Effector memory CD8-positive, alpha-beta T cell (primary cell): ENCODE measurements around the gene FRG1.
A peak's percentile ranks its signal among the peaks of the same experiment; 100 is the strongest.
"Not testable (repeated sequence)": the region's sequence is repeated elsewhere in the genome, so short reads cannot be mapped to it uniquely, and the experiment has no call there.

ENCODE experiments used
- ATAC-seq: fragments of 150-1000 bp; cut with Tn5 transposase; replicated peaks from 2 replicates; pipeline ENCODE4 v1.10.0; 2021; ENCODE audit warnings: mild to moderate bottlenecking, moderate library complexity
- DNase-seq, 3 experiments: peaks; one replicate each; pipeline ENCODE4 v3.0.0; 2021
- H3K27ac Mint-ChIP-seq, 2 donors: one replicate each; pipeline ENCODE4 v1.8.0; 2022; ENCODE audit warnings: mild to moderate bottlenecking in 2 of 2, mixed read lengths in 2 of 2, moderate library complexity in 2 of 2
- H3K27me3 Mint-ChIP-seq, 2 donors: one replicate each; pipeline ENCODE4 v1.8.0; 2022; ENCODE audit warnings: mixed read lengths in 2 of 2
- H3K36me3 Mint-ChIP-seq: one replicate; pipeline ENCODE4 v1.8.0; 2022; ENCODE audit warnings: mild to moderate bottlenecking, moderate library complexity, mixed read lengths; ENCODE audit not compliant: insufficient read depth
- H3K4me1 Mint-ChIP-seq, 2 donors: one replicate each; pipeline ENCODE4 v1.8.0; 2022; ENCODE audit warnings: low read depth in 2 of 2, mixed read lengths in 2 of 2
- H3K4me3 Mint-ChIP-seq, 2 donors: one replicate each; pipeline ENCODE4 v1.8.0; 2022; ENCODE audit warnings: mild to moderate bottlenecking in 2 of 2, mixed read lengths in 2 of 2, moderate library complexity in 2 of 2
- H3K9me3 Mint-ChIP-seq, 2 donors: one replicate each; pipeline ENCODE4 v1.8.0; 2022; ENCODE audit warnings: mixed read lengths in 2 of 2
- total RNA-seq, 9 experiments: gene quantifications; one replicate each; lab custom pipeline; 2026; lab: John Stamatoyannopoulos, UW

Gene FRG1
- total RNA-seq, result 30.7 to 67.5 (median 50.4) reads per million in 9 experiments

- no peaks in the 10 kb centered on the region for H3K27me3 Mint-ChIP-seq
- H3K27ac Mint-ChIP-seq, result peak within 1 kb of the TSS; percentile 89 to 99
- H3K4me1 Mint-ChIP-seq, result peaks cover 26 to 43% of the 10 kb centered on the region in 2 donors
- peaks cover 4 to 7% of the 10 kb centered on the region in 2 donors for H3K9me3 Mint-ChIP-seq
- H3K4me3 Mint-ChIP-seq, result peak within 1 kb of the TSS; percentile 94 to 98
- ATAC-seq (peak; percentile 93), DNase-seq (peak; percentile 97 to 99 (median 98))
- peaks cover 24% of the 10 kb centered on the region for H3K36me3 Mint-ChIP-seq
These were observed at the start of gene FRG1 for GRCh38 chr4:189940178-189941004. Gene FRG1 (plus strand): TSS chr4:189940872. CDS start chr4:189941010, 138 bp downstream.

- DNase-seq (no peak), ATAC-seq (no peak)
- H3K4me3 Mint-ChIP-seq, result no peak overlapping the region
These were observed 43.0 kb upstream of the FRG1 start for GRCh38 chr4:189897667-189898066.

GRCh38 chr4:189899481-189900015 is 41.1 kb upstream of the FRG1 start:
- ATAC-seq, H3K36me3 Mint-ChIP-seq, H3K27ac Mint-ChIP-seq, H3K9me3 Mint-ChIP-seq, DNase-seq, H3K4me3 Mint-ChIP-seq, H3K4me1 Mint-ChIP-seq: not testable (repeated sequence)
- peaks cover 7 to 17% of the 10 kb centered on the region in 2 donors for H3K27me3 Mint-ChIP-seq

More at GRCh38 chr4:189897667-189898066, 43.0 kb upstream of the FRG1 start:
- no peaks in the 10 kb centered on the region for H3K9me3 Mint-ChIP-seq
- H3K27me3 Mint-ChIP-seq, result peaks cover 7% of the 10 kb centered on the region in 2 donors
- H3K27ac Mint-ChIP-seq, result no peak overlapping the region
- H3K4me1 Mint-ChIP-seq, result no peaks in the 10 kb centered on the region
- H3K36me3 Mint-ChIP-seq, result no peaks in the 10 kb centered on the region

GRCh38 chr4:189904420-189905027 is 36.1 kb upstream of the FRG1 start:
- not testable (repeated sequence) for H3K4me1 Mint-ChIP-seq, H3K36me3 Mint-ChIP-seq, H3K4me3 Mint-ChIP-seq, H3K9me3 Mint-ChIP-seq, ATAC-seq, H3K27ac Mint-ChIP-seq
- DNase-seq, result peak; percentile 32 to 41 (median 33)
- peaks cover 0 to 17% of the 10 kb centered on the region in 2 donors for H3K27me3 Mint-ChIP-seq

GRCh38 chr4:189912170-189912569 is 28.5 kb upstream of the FRG1 start:
- H3K9me3 Mint-ChIP-seq, result no peaks in the 10 kb centered on the region
- no peaks in the 10 kb centered on the region for H3K36me3 Mint-ChIP-seq
- DNase-seq, result no peak
- no peak overlapping the region for H3K27ac Mint-ChIP-seq
- peaks cover 0 to 16% of the 10 kb centered on the region in 2 donors for H3K27me3 Mint-ChIP-seq
- H3K4me3 Mint-ChIP-seq, result no peak overlapping the region
- no peaks in the 10 kb centered on the region for H3K4me1 Mint-ChIP-seq
- no peak for ATAC-seq

GRCh38 chr4:189917161-189917891 is 23.3 kb upstream of the FRG1 start:
- Mint-ChIP-seq H3K4me3 (no peak overlapping the region), H3K27ac (no peak overlapping the region), H3K9me3 (peaks cover 2 to 7% of the 10 kb centered on the region in 2 donors), H3K4me1 (no peaks in the 10 kb centered on the region), H3K27me3 (no peaks in the 10 kb centered on the region), H3K36me3 (peaks cover 3% of the 10 kb centered on the region)
- DNase-seq (no peak), ATAC-seq (no peak)

- ATAC-seq, result no peak
These were observed 19.6 kb upstream of the FRG1 start for GRCh38 chr4:189921058-189921457.

GRCh38 chr4:189926742-189927141 is 13.9 kb upstream of the FRG1 start:
- H3K9me3 Mint-ChIP-seq, H3K27ac Mint-ChIP-seq, H3K4me1 Mint-ChIP-seq: not testable (repeated sequence)

More at GRCh38 chr4:189921058-189921457, 19.6 kb upstream of the FRG1 start:
- Mint-ChIP-seq H3K4me3 (no peak overlapping the region), H3K4me1 (no peaks in the 10 kb centered on the region), H3K9me3 (peaks cover 2 to 7% of the 10 kb centered on the region in 2 donors), H3K27me3 (no peaks in the 10 kb centered on the region), H3K27ac (no peak overlapping the region), H3K36me3 (peaks cover 3% of the 10 kb centered on the region)
- no peak for DNase-seq

GRCh38 chr4:189941005-189941450 is 356 bp downstream of the FRG1 start:
- Mint-ChIP-seq H3K27me3 (no peaks in the 10 kb centered on the region), H3K4me3 (peak overlapping the region; percentile 94 to 98), H3K27ac (peak overlapping the region; percentile 89 to 99), H3K9me3 (peaks cover 4 to 7% of the 10 kb centered on the region in 2 donors), H3K36me3 (peaks cover 25% of the 10 kb centered on the region), H3K4me1 (peaks cover 29 to 49% of the 10 kb centered on the region in 2 donors)
- DNase-seq (no peak), ATAC-seq (no peak)

More at GRCh38 chr4:189926742-189927141, 13.9 kb upstream of the FRG1 start:
- not testable (repeated sequence) for H3K27me3 Mint-ChIP-seq, DNase-seq, H3K4me3 Mint-ChIP-seq, H3K36me3 Mint-ChIP-seq, ATAC-seq

GRCh38 chr4:189942412-189942811 is 1.7 kb downstream of the FRG1 start:
- ATAC-seq, H3K27me3 Mint-ChIP-seq, H3K9me3 Mint-ChIP-seq, DNase-seq: not testable (repeated sequence)
- Mint-ChIP-seq H3K27ac (peak overlapping the region in 1 of 2 donors; percentile 89), H3K4me3 (peak overlapping the region; percentile 94 to 98), H3K4me1 (peaks cover 29 to 61% of the 10 kb centered on the region in 2 donors), H3K36me3 (peaks cover 25% of the 10 kb centered on the region)

- DNase-seq, H3K27me3 Mint-ChIP-seq, H3K9me3 Mint-ChIP-seq, ATAC-seq: not testable (repeated sequence)
- Mint-ChIP-seq H3K4me3 (peak overlapping the region in 1 of 2 donors; percentile 58), H3K27ac (peak overlapping the region in 1 of 2 donors; percentile 1), H3K4me1 (peaks cover 35 to 76% of the 10 kb centered on the region in 2 donors), H3K36me3 (peaks cover 25% of the 10 kb centered on the region)
These were observed 3.4 kb downstream of the FRG1 start for GRCh38 chr4:189944077-189944476.

- Mint-ChIP-seq H3K4me1 (peaks cover 27 to 74% of the 10 kb centered on the region in 2 donors), H3K4me3 (peak overlapping the region in 1 of 2 donors; percentile 7)
- DNase-seq, H3K27me3 Mint-ChIP-seq, ATAC-seq, H3K9me3 Mint-ChIP-seq, H3K27ac Mint-ChIP-seq, H3K36me3 Mint-ChIP-seq: not testable (repeated sequence)
These were observed 6.2 kb downstream of the FRG1 start for GRCh38 chr4:189946906-189947305.

- not testable (repeated sequence) for DNase-seq, H3K4me3 Mint-ChIP-seq, ATAC-seq, H3K9me3 Mint-ChIP-seq, H3K27me3 Mint-ChIP-seq, H3K27ac Mint-ChIP-seq
- peaks cover 20% of the 10 kb centered on the region for H3K36me3 Mint-ChIP-seq
- H3K4me1 Mint-ChIP-seq, result peaks cover 20 to 63% of the 10 kb centered on the region in 2 donors
These were observed 7.8 kb downstream of the FRG1 start for GRCh38 chr4:189948486-189948885.
